KMS-11 (cell line): ENCODE data around the gene SHE.
A peak's percentile ranks its signal among the peaks of the same experiment; 100 is the strongest.

Experiments used
- H2AFZ ChIP-seq: fragments of 200-600 bp; sonication (generic); 2 replicates; pipeline ENCODE4 v1.6.1; 2016; ENCODE audit warnings: antibody characterized with exemption, mixed run types, low read depth
- H3K27ac ChIP-seq: fragments of 200-600 bp; sonication (generic); 2 replicates; pipeline ENCODE4 v1.6.1; 2016; ENCODE audit warnings: mild to moderate bottlenecking, mixed run types
- H3K27me3 ChIP-seq: fragments of 200-600 bp; sonication (generic); 2 replicates; pipeline ENCODE4 v1.6.1; 2017; ENCODE audit warnings: mild to moderate bottlenecking, low read depth, mixed run types, moderate library complexity; ENCODE audit not compliant: insufficient read depth
- H3K36me3 ChIP-seq: fragments of 200-600 bp; sonication (generic); 2 replicates; pipeline ENCODE4 v1.6.1; 2017; ENCODE audit warnings: mild to moderate bottlenecking, mixed run types; ENCODE audit not compliant: insufficient read depth
- H3K4me1 ChIP-seq: fragments of 200-600 bp; sonication (generic); 2 replicates; pipeline ENCODE4 v1.6.1; 2016; ENCODE audit warnings: mild to moderate bottlenecking, low read depth, mixed run types; ENCODE audit not compliant: poor library complexity, severe bottlenecking
- H3K4me2 ChIP-seq: fragments of 200-600 bp; sonication (generic); 2 replicates; pipeline ENCODE4 v1.7.0; 2016; ENCODE audit warnings: mild to moderate bottlenecking, mixed run types
- H3K4me3 ChIP-seq: fragments of 200-600 bp; sonication (generic); IDR thresholded peaks from 2 replicates; pipeline ENCODE4 v1.6.1; 2017; ENCODE audit warnings: low read depth, low read length, mixed read lengths; ENCODE audit not compliant: insufficient read depth
- H3K79me2 ChIP-seq: fragments of 200-600 bp; sonication (generic); 2 replicates; pipeline ENCODE4 v1.6.1; 2016; ENCODE audit warnings: low read depth, mixed run types; ENCODE audit not compliant: insufficient read depth
- H3K9ac ChIP-seq: fragments of 200-600 bp; sonication (generic); 2 replicates; pipeline ENCODE4 v1.6.1; 2016; ENCODE audit warnings: mild to moderate bottlenecking, mixed run types
- H4K20me1 ChIP-seq: fragments of 200-600 bp; sonication (generic); 2 replicates; pipeline ENCODE4 v1.6.1; 2016; ENCODE audit warnings: mild to moderate bottlenecking, mixed run types; ENCODE audit not compliant: insufficient read depth
- CTCF ChIP-seq: fragments of 200-600 bp; sonication (generic); conservative IDR thresholded peaks from 2 replicates; pipeline ENCODE4 v1.6.1; 2017; ENCODE audit warnings: low read depth, mild to moderate bottlenecking, antibody characterized with exemption, low read length, moderate library complexity, mixed read lengths

The SHE gene

GRCh38 chr1:154520333-154520732 is 18.1 kb upstream of the SHE start:
- peaks cover 52% of the 10 kb centered on the region for H3K4me1 ChIP-seq
- H3K36me3 ChIP-seq: no peaks in the 10 kb centered on the region
- H2AFZ ChIP-seq: peak overlapping the region; percentile 44
- peak overlapping the region; percentile 62 for H3K4me2 ChIP-seq
- peak overlapping the region; percentile 33 for H3K27ac ChIP-seq
- no peak for TF ChIP-seq CTCF
- no peak overlapping the region for H3K4me3 ChIP-seq
- H3K9ac ChIP-seq: peak overlapping the region; percentile 2; the same call in 1 of the 2 replicates
- H4K20me1 ChIP-seq: no peaks in the 10 kb centered on the region
- H3K79me2 ChIP-seq: no peaks in the 10 kb centered on the region
- no peaks in the 10 kb centered on the region for H3K27me3 ChIP-seq

DNA sequence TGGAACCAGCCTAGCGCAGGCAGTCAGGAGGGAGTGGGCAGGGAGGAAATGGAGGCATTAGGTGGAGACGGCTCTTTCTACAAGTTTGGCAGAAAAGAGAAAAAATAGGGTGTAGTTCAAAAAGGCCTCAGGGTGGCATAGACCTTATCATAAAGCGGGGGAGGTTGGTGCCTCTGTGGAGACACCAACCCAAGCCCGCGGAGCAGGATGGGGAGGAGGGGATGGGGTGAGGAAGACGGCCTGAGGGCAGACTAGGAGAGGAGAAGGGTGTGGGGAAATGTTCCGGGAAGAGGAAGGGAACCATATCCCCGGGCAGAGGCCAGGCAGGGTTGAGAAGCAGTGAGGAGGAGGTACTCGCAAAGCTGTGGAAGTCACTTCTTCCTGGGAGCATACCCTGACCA is 17.4 kb upstream of the SHE start:
- peaks cover 52% of the 10 kb centered on the region for H3K4me1 ChIP-seq
- H4K20me1 ChIP-seq: no peaks in the 10 kb centered on the region
- H3K36me3 ChIP-seq: no peaks in the 10 kb centered on the region
- H3K4me3 ChIP-seq: peak overlapping the region; percentile 28
- TF ChIP-seq CTCF: no peak
- H2AFZ ChIP-seq: peak overlapping the region; percentile 44; the same call in 1 of the 2 replicates
- H3K9ac ChIP-seq: no peak overlapping the region; the same call in 1 of the 2 replicates
- no peaks in the 10 kb centered on the region for H3K79me2 ChIP-seq
- H3K4me2 ChIP-seq: peak overlapping the region; percentile 62
- peak overlapping the region; percentile 33 for H3K27ac ChIP-seq
- no peaks in the 10 kb centered on the region for H3K27me3 ChIP-seq

DNA sequence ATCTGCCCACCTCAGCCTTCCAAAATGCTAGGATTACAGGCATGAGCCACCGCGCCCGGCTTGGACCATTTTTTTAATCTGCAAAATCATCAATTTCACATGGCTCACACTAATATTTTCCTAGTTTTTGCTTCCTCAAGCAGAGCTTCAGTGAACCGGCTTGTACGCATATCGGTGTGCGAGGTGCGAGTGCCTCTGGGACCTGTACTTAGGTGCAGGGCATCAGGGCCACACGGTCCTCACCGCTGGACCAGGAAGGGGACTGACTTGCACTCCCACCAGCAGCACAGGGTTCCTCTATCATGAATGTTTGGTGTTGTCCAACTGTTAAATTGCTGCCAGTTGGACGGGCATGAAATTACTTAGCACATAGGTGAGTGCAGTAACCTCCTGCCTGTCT is 15.4 kb upstream of the SHE start:
- no peak for TF ChIP-seq CTCF
- Histone ChIP-seq H3K27ac (no peak overlapping the region), H3K9ac (no peak overlapping the region), H4K20me1 (no peaks in the 10 kb centered on the region), H3K4me2 (no peak overlapping the region; the same call in 1 of the 2 replicates), H2AFZ (no peak overlapping the region), H3K36me3 (no peaks in the 10 kb centered on the region), H3K4me1 (peaks cover 52% of the 10 kb centered on the region), H3K4me3 (no peak overlapping the region), H3K79me2 (no peaks in the 10 kb centered on the region), H3K27me3 (no peaks in the 10 kb centered on the region)

- H4K20me1 ChIP-seq: no peaks in the 10 kb centered on the region
- no peak overlapping the region for H3K4me2 ChIP-seq
- no peaks in the 10 kb centered on the region for H3K36me3 ChIP-seq
- H3K27ac ChIP-seq: no peak overlapping the region
- no peak overlapping the region for H3K9ac ChIP-seq
- no peak overlapping the region for H3K4me3 ChIP-seq
- no peak for TF ChIP-seq CTCF
- no peak overlapping the region for H2AFZ ChIP-seq
- no peaks in the 10 kb centered on the region for H3K79me2 ChIP-seq
- peaks cover 21% of the 10 kb centered on the region for H3K4me1 ChIP-seq
- no peaks in the 10 kb centered on the region for H3K27me3 ChIP-seq
Observed at GRCh38 chr1:154514066-154514553, 11.9 kb upstream of the SHE start.
